HG02884 (cell line): Measurements from ENCODE around the gene AAGAB.

Experiments
- ATAC-seq: cut with Tn5 transposase; IDR thresholded peaks from one replicate; pipeline ENCODE4 v1.9.1; 2021; ENCODE audit warnings: mild to moderate bottlenecking, moderate library complexity; ENCODE audit not compliant: unreplicated experiment

The AAGAB gene

GRCh38 chr15:67212684-67213367, 41.6 kb downstream of the AAGAB start:
- no peak for ATAC-seq

GRCh38 chr15:67210555-67211168, 43.8 kb downstream of the AAGAB start:
- no peak for ATAC-seq

GRCh38 chr15:67208396-67208795, 46.1 kb downstream of the AAGAB start:
- no peak for ATAC-seq

- ATAC-seq = no peak
Measured at GRCh38 chr15:67207555-67208207, 46.8 kb downstream of the AAGAB start.

- no peak for ATAC-seq
Measured at GRCh38 chr15:67202991-67203390, 51.5 kb downstream of the AAGAB start.

- no peak for ATAC-seq
Measured at GRCh38 chr15:67202091-67202490, 52.4 kb downstream of the AAGAB start.

GRCh38 chr15:67201136-67201535, 53.3 kb downstream of the AAGAB start:
- ATAC-seq = no peak

- ATAC-seq = no peak
Measured at GRCh38 chr15:67199881-67200763, 54.3 kb downstream of the AAGAB start.

- no peak for ATAC-seq
Measured at GRCh38 chr15:67199391-67199790, 55.1 kb downstream of the AAGAB start.

- ATAC-seq = peak; percentile 55
Measured at GRCh38 chr15:67198157-67198754, 56.2 kb downstream of the AAGAB start.

- ATAC-seq = no peak
Measured at GRCh38 chr15:67197364-67197695, 57.1 kb downstream of the AAGAB start.

GRCh38 chr15:67196672-67197363, 57.6 kb downstream of the AAGAB start:
- no peak for ATAC-seq

- no peak for ATAC-seq
Measured at GRCh38 chr15:67196222-67196621, 58.2 kb downstream of the AAGAB start.

- ATAC-seq = no peak
Measured at GRCh38 chr15:67195305-67195704, 59.2 kb downstream of the AAGAB start.

- no peak for ATAC-seq
Measured at GRCh38 chr15:67194171-67195114, 60.0 kb downstream of the AAGAB start.

GRCh38 chr15:67193223-67193990, 61.1 kb downstream of the AAGAB start:
- no peak for ATAC-seq

GRCh38 chr15:67192185-67192820, 62.2 kb downstream of the AAGAB start:
- ATAC-seq = no peak

- ATAC-seq = no peak
Measured at GRCh38 chr15:67190813-67191212, 63.6 kb downstream of the AAGAB start.
